Subcutaneous abdominal adipose tissue (tissue), 5 donors: Measurements from ENCODE around the gene MRPL33.

ENCODE experiments used
- H3K27ac ChIP-seq: one replicate; pipeline ENCODE4 v1.7.0; 2013; ENCODE audit warnings: low read depth, mild to moderate bottlenecking, inconsistent platforms, low read length, moderate library complexity
- H3K27me3 ChIP-seq, 5 donors: one replicate each; pipeline ENCODE4 v1.7.0; 2013; ENCODE audit warnings: low read length in 5 of 5, inconsistent platforms in 1 of 5; ENCODE audit not compliant: control insufficient read depth in 5 of 5, insufficient read depth in 4 of 5
- H3K36me3 ChIP-seq, 5 donors: one replicate each; pipeline ENCODE4 v1.7.0; 2013; ENCODE audit warnings: low read length in 5 of 5; ENCODE audit not compliant: control insufficient read depth in 5 of 5, insufficient read depth in 5 of 5
- H3K4me1 ChIP-seq, 5 donors: one replicate each; pipeline ENCODE4 v1.7.0; 2013; ENCODE audit warnings: low read length in 5 of 5, mild to moderate bottlenecking in 3 of 5, moderate library complexity in 1 of 5; ENCODE audit not compliant: control insufficient read depth in 5 of 5, insufficient read depth in 5 of 5
- H3K4me3 ChIP-seq, 5 donors: one replicate each; pipeline ENCODE4 v1.7.0; 2013; ENCODE audit warnings: low read length in 5 of 5, low read depth in 1 of 5
- H3K9ac ChIP-seq, 5 donors: one replicate each; pipeline ENCODE4 v1.7.0; 2013; ENCODE audit warnings: low read length in 5 of 5, mild to moderate bottlenecking in 4 of 5, moderate library complexity in 3 of 5
- H3K9me3 ChIP-seq, 5 donors: one replicate each; pipeline ENCODE4 v1.7.0; 2013; ENCODE audit warnings: low read length in 5 of 5; ENCODE audit not compliant: control insufficient read depth in 5 of 5
- donor health status: healthy.
- donor health status: healthy.
- donor health status: healthy.
- donor health status: healthy.
- donor health status: healthy.

Gene MRPL33

GRCh38 chr2:27823135-27823534 is 51.6 kb downstream of the MRPL33 start:
- Histone ChIP-seq H3K4me3 (no peak overlapping the region), H3K9me3 (peaks cover 0 to 6% (median 4%) of the 10 kb centered on the region in 5 donors)

GRCh38 chr2:27823569-27823968 is 52.0 kb downstream of the MRPL33 start:
- H3K4me1 ChIP-seq = no peaks in the 10 kb centered on the region
- peaks cover 0 to 6% (median 4%) of the 10 kb centered on the region in 5 donors for H3K9me3 ChIP-seq
- H3K27ac ChIP-seq = no peak overlapping the region
- H3K4me3 ChIP-seq = no peak overlapping the region
- no peak overlapping the region for H3K9ac ChIP-seq
- no peaks in the 10 kb centered on the region for H3K36me3 ChIP-seq
- no peaks in the 10 kb centered on the region for H3K27me3 ChIP-seq

More at GRCh38 chr2:27823135-27823534, 51.6 kb downstream of the MRPL33 start:
- Histone ChIP-seq H3K27me3 (no peaks in the 10 kb centered on the region), H3K4me1 (no peaks in the 10 kb centered on the region), H3K36me3 (no peaks in the 10 kb centered on the region), H3K27ac (no peak overlapping the region), H3K9ac (no peak overlapping the region)

GRCh38 chr2:27824401-27824800 is 52.9 kb downstream of the MRPL33 start:
- no peak overlapping the region for H3K27ac ChIP-seq
- no peak overlapping the region for H3K9ac ChIP-seq
- peaks cover 0 to 6% (median 4%) of the 10 kb centered on the region in 5 donors for H3K9me3 ChIP-seq
- no peaks in the 10 kb centered on the region for H3K36me3 ChIP-seq
- no peaks in the 10 kb centered on the region for H3K4me1 ChIP-seq
- no peaks in the 10 kb centered on the region for H3K27me3 ChIP-seq
- no peak overlapping the region for H3K4me3 ChIP-seq

- Histone ChIP-seq H3K4me3 (no peak overlapping the region), H3K27me3 (no peaks in the 10 kb centered on the region), H3K4me1 (no peaks in the 10 kb centered on the region), H3K9me3 (peaks cover 0 to 8% (median 6%) of the 10 kb centered on the region in 5 donors), H3K36me3 (no peaks in the 10 kb centered on the region), H3K9ac (no peak overlapping the region), H3K27ac (no peak overlapping the region)
Measured at GRCh38 chr2:27828305-27828704, 56.8 kb downstream of the MRPL33 start.
